Gastroesophageal sphincter (tissue), 3 donors: Measurements from ENCODE around the gene SLC9A3.

Experiments used
- EP300 ChIP-seq: sonication (generic); formaldehyde crosslinking; IDR thresholded peaks from one replicate; pipeline ENCODE4 v1.6.1; 2017; ENCODE audit warnings: antibody characterized with exemption, mild to moderate bottlenecking
- POLR2A ChIP-seq, 2 donors: fragments of 450-650 bp; IDR thresholded peaks; one replicate each; pipeline ENCODE4 v1.6.1; 2017; ENCODE audit warnings: antibody characterized with exemption in 2 of 2, mild to moderate bottlenecking in 2 of 2, moderate library complexity in 1 of 2
- POLR2AphosphoS5 ChIP-seq: sonication (generic); formaldehyde crosslinking; IDR thresholded peaks from one replicate; pipeline ENCODE4 v1.6.1; 2017; ENCODE audit warnings: antibody characterized with exemption
- TF ChIP-seq, protein P1 (sequence below), 4 experiments: fragments of 200-600 bp in 2 of 4; fragments of 450-650 bp in 2 of 4; sonication (generic) in 1 of 4; IDR thresholded peaks; one replicate each; pipeline ENCODE4 v1.5.1; 2017 to 2019; ENCODE audit warnings: antibody characterized with exemption in 4 of 4, mild to moderate bottlenecking in 2 of 4, moderate library complexity in 2 of 4

DNA sequence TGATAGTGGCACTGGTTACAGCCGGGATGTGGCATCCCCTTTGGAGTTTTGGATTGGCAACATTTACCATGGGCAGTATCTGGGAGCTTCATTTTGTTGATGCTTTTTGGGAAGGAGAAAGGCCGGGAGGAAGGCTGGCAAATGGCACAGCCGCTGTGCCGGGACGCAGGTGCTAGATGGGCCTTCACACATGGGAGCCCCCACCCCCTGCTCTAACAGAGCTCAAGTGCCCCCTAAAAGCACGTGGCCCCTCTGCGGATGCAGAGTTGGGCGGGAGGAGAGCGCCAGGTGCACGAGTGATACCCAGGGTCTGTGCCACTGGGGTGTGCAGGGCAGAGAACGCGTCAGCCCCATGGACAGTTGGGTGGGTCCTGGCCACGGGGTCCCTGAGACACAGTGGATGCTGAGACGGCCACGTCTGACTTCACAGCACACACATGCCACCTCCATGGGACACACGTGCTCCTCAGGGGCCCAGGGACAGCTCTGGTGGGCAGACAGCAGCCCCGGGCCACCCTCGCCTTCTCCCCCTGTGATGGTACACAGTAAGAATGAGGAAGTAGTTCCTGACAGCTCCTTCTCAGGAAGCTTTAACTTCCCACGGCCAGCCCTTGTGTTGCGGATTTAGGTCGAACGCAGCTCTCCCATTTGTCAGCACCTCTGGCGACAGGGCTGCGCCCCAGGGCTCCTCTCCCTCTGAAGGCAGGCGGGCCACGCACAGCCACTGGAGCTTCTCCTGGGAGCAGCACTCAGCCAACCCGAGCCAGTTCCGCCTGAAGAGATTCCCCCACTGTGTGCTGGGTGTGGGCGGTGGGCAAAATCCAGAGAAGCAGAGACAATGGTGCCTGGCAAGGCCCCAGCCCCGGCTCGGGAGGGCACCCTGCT is 10.8 kb downstream of the SLC9A3 start:
- TF ChIP-seq, protein P1, sequence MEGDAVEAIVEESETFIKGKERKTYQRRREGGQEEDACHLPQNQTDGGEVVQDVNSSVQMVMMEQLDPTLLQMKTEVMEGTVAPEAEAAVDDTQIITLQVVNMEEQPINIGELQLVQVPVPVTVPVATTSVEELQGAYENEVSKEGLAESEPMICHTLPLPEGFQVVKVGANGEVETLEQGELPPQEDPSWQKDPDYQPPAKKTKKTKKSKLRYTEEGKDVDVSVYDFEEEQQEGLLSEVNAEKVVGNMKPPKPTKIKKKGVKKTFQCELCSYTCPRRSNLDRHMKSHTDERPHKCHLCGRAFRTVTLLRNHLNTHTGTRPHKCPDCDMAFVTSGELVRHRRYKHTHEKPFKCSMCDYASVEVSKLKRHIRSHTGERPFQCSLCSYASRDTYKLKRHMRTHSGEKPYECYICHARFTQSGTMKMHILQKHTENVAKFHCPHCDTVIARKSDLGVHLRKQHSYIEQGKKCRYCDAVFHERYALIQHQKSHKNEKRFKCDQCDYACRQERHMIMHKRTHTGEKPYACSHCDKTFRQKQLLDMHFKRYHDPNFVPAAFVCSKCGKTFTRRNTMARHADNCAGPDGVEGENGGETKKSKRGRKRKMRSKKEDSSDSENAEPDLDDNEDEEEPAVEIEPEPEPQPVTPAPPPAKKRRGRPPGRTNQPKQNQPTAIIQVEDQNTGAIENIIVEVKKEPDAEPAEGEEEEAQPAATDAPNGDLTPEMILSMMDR (IDR thresholded peaks at IDR 0.05), result no peak
- TF ChIP-seq POLR2A (IDR thresholded peaks at IDR 0.05) (no peak), POLR2AphosphoS5 (no peak), EP300 (no peak)
